ENCODE results near the gene ZNF655. TPM values are rescaled to one million over a fixed set of nuclear protein-coding genes. Genes with fewer than 3 reads are reported as not detected.
A peak's percentile ranks its signal among the peaks of the same experiment; 100 is the strongest.
"Not testable (repeated sequence)": the region's sequence is repeated elsewhere in the genome, so short reads cannot be mapped to it uniquely, and the experiment has no call there.

ZNF655 gene
- 100 to 1,000 TPM in 1 of 4 donors, 10 to 100 TPM in 3; 71.2 to 100 (median 78.3) TPM for polyA plus RNA-seq (ENCODE audit: insufficient read length in 4 of 4)

- DNase-seq (ENCODE audit: low read depth in 4 of 4, low spot score in 3 of 4): peak; percentile 75 to 90 (median 86)
Observed at GRCh38 chr7:99558306-99559174, at the start of gene ZNF655. ZNF655 (plus strand) TSS chr7:99558642; CDS start chr7:99560560, 1,918 bp downstream.

DNA sequence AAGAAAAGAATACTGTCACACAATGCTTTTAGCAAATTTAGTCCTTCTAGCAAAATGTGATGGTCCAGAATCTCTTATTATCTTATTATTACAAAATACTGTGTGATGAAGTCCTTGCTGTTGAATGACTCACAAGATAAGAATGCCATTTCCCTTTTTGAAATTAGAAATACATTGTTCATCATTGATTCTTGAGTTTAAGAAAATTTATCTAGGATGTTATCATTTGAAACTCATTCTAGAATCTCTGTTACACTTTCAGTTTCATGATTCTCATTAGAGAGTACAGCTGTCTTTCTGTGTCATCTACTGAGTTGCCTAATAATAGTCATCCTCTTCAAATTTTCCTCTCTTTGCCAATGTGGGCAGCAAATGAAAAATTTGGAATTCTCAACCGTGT lies 44.4 kb upstream of the ZNF655 start:
- no peak for DNase-seq (ENCODE audit: low read depth in 4 of 4, low spot score in 3 of 4)

- DNase-seq (ENCODE audit: low read depth in 4 of 4, low spot score in 3 of 4): no peak
Observed at GRCh38 chr7:99521399-99521798, 37.0 kb upstream of the ZNF655 start.

DNA sequence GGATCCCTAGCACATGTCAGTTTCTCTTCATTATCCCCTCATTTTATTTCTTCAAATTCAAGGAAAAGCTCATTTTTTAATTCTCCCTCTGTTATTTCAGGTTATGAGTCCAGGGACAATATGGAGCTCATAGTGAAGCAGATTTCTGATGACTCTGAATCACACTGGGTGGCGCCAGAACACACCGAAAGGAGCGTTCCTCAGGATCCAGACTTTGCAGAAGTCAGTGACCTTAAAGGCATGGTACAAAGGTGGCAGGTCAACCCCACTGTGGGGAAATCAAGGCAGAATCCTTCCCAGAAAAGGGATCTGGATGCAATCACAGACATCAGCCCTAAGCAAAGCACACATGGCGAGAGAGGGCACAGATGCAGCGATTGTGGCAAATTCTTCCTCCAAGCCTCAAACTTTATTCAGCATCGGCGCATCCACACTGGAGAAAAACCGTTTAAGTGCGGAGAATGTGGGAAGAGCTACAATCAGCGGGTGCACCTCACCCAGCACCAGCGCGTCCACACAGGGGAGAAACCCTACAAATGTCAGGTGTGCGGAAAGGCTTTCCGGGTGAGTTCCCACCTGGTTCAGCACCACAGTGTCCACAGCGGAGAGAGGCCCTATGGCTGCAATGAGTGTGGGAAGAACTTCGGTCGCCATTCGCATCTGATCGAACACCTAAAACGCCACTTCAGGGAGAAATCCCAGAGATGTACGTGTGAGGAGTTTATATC lies 32.6 kb upstream of the ZNF655 start:
- no peak for DNase-seq (ENCODE audit: low read depth in 4 of 4, low spot score in 3 of 4)

GRCh38 chr7:99531354-99531765 lies 27.1 kb upstream of the ZNF655 start:
- no peak for DNase-seq (ENCODE audit: low read depth in 4 of 4, low spot score in 3 of 4)

- DNase-seq (ENCODE audit: low read depth in 4 of 4, low spot score in 3 of 4): no peak
Observed at GRCh38 chr7:99535667-99536066, 22.8 kb upstream of the ZNF655 start.

GRCh38 chr7:99539213-99539811 lies 19.1 kb upstream of the ZNF655 start:
- DNase-seq (ENCODE audit: low read depth in 4 of 4, low spot score in 3 of 4): no peak

- DNase-seq (ENCODE audit: low read depth in 4 of 4, low spot score in 3 of 4): no peak
Observed at GRCh38 chr7:99540542-99540941, 17.9 kb upstream of the ZNF655 start.

GRCh38 chr7:99541212-99541611 lies 17.2 kb upstream of the ZNF655 start:
- no peak for DNase-seq (ENCODE audit: low read depth in 4 of 4, low spot score in 3 of 4)

DNA sequence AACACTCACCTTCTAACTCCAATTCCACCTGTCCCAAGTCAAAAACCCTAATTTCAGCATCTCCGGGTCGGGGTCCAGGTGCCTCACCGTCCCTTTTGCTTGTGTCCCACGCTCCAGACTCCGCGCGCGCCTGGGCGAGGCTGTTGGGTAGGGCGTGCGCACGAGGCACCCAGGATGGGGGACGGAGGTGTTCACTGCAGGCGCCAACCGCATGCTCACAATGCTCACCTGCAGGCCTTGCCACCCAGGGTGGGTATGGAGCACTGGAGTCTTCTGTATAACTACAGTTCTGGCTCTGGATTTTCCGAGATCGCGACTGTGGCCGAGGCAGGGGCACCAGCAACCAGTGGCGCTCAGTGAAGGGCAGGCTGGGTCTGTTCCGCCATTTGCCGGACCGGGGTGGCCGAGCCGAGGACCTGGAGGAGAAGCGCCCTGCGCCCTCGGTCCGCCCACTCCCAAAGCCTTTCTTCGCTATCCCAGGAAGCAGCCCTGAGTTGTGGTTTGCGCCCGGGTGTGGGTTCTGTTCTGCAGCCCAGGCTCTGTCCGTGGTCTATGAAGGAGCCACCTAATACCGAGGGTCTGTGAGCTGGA lies 15.3 kb upstream of the ZNF655 start:
- DNase-seq (ENCODE audit: low read depth in 4 of 4, low spot score in 3 of 4): no peak

DNA sequence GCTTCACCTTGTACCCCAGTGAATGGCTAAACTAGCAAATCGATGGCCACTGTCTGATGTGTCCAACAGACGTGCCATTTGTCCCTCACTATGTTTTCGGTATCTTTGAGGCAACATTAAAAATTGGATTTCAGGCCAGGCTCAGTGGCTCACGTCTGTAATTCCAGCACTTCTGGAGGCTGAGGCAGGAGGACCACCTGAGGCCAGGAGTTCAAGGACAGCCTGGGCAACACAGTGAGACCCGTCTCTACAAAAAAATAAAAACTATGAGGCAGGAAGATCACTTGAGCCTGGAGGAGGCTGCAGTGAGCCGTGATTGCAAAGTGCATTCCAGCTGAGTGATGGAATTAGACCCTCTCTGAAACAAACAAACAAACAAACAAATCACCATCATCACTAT lies 14.5 kb upstream of the ZNF655 start:
- DNase-seq (ENCODE audit: low read depth in 4 of 4, low spot score in 3 of 4): no peak

- not testable (repeated sequence) for DNase-seq (ENCODE audit: low read depth in 4 of 4, low spot score in 3 of 4)
Observed at GRCh38 chr7:99545308-99545707, 13.1 kb upstream of the ZNF655 start.

DNA sequence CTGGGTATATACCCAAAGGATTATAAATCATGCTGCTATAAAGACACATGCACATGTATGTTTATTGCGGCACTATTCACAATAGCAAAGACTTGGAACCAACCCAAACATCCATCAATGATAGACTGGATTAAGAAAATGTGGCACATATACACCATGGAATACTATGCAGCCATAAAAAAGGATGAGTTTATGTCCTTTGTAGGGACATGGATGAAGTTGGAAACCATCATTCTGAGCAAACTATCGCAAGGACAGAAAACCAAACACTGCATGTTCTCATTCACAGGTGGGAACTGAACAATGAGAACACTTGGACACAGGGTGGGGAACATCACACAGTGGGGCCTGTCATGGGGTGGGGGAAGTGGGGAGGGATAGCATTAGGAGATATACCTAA lies 8.9 kb upstream of the ZNF655 start:
- DNase-seq (ENCODE audit: low read depth in 4 of 4, low spot score in 3 of 4): not testable (repeated sequence)

- DNase-seq (ENCODE audit: low read depth in 4 of 4, low spot score in 3 of 4): no peak
Observed at GRCh38 chr7:99551334-99551733, 7.1 kb upstream of the ZNF655 start.

GRCh38 chr7:99551767-99552463 lies 6.5 kb upstream of the ZNF655 start, which contains the start of gene FAM200A:
FAM200A (minus strand) TSS chr7:99552114; CDS start chr7:99548407, 3,707 bp downstream.
- peak; percentile 87 to 92 (median 88) for DNase-seq (ENCODE audit: low read depth in 4 of 4, low spot score in 3 of 4)

DNA sequence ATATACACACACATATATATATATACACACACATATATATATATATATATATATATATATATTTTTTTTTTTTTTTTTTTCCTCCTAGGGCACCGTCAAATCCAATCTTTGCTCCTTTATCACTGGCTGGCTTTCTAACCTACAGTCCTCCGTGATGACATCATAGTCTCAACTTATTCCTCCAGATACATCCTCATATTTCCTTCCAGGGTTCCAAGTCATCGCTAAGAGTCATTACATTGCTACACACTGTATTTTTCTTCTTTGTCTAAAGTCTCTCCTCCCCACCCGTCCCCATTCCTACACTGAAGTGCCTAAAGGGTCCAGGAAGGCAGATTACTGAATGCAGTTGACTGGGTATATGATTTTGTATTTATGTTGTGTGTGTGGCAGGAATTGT lies 5.4 kb upstream of the ZNF655 start:
- no peak for DNase-seq (ENCODE audit: low read depth in 4 of 4, low spot score in 3 of 4)

DNA sequence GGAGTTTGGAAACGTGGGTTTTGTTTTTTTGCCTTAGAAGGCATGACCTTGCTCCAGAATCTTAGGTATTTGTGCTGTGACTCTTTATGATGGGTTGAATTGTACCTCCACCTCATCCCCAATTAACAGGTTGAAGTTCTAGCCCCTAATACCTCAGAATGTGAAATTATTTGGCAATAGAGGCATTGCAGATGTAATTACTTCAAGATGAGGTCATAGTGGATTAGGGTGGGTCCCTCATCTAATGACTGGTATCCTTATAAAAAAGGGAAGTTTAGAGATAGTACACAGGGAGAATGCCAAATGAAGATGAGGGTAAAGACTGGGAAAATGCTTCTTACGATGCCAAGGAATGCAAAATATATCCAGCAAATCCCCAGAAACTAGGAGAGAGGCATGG lies 3.5 kb upstream of the ZNF655 start:
- no peak for DNase-seq (ENCODE audit: low read depth in 4 of 4, low spot score in 3 of 4)

DNA sequence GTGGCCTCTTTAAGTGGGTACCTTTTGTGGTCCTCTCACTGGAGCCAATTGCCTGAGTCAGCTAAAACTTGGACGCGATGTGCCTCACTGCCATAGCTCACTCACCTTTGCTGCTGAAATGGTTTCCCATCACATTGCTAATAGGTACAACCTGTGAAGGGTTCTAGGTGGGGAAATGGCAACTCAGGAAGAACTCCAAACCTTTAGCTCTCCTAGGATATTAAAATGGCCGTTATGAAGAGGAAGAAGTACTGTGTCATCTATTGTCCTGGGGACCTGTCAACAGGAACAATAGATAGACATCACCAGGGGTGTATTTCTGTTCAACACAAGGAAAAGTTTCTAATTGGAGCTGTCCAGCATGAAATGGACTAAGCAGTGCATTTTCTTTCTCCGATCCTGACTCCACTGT lies 1.2 kb upstream of the ZNF655 start:
- DNase-seq (ENCODE audit: low read depth in 4 of 4, low spot score in 3 of 4): no peak

- no peak for DNase-seq (ENCODE audit: low read depth in 4 of 4, low spot score in 3 of 4)
Observed at GRCh38 chr7:99557940-99558305, 519 bp upstream of the ZNF655 start.

DNA sequence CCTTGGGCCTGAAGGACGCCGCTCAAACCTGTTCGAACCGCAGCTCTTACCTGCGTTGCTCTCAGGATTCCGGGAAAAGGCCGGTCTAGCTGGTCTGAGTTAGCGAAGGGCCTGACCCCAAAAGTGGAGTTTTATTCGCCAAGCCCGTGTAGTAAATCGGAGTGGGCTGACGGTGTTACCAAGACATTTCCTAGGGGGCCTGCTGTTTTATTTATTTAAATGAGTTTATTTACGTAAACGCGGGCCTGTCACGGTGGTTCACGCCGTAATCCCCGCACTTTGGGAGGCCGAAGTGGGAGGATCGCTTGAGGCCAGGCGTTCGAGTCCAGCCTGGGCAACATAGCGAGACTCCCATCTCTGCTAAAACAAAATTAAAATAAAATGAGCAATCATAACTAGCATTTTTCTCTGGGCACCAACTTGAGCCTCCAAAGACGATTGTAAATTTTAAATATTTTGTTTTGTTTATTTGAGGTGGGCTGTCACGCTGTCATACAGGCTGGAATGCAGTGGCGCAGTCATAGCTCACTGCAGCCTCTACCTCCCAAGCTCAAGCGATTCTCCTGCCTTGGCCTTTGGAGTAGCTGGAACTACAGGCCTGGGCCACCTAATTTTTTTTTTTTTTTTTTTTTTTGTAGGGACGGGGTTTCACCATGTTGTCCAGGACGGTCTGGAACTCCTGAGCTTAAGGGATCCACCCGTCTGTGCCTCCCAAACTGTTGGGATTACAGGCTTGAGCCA lies 903 bp downstream of the ZNF655 start:
- no peak for DNase-seq (ENCODE audit: low read depth in 4 of 4, low spot score in 3 of 4)
